Measurements from ENCODE around the gene ZGPAT. TPM values are rescaled to one million over a fixed set of nuclear protein-coding genes. Genes with fewer than 3 reads are reported as not detected.

Gene ZGPAT, protein sequence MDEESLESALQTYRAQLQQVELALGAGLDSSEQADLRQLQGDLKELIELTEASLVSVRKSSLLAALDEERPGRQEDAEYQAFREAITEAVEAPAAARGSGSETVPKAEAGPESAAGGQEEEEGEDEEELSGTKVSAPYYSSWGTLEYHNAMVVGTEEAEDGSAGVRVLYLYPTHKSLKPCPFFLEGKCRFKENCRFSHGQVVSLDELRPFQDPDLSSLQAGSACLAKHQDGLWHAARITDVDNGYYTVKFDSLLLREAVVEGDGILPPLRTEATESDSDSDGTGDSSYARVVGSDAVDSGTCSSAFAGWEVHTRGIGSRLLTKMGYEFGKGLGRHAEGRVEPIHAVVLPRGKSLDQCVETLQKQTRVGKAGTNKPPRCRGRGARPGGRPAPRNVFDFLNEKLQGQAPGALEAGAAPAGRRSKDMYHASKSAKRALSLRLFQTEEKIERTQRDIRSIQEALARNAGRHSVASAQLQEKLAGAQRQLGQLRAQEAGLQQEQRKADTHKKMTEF
- total RNA-seq, result 10 to 100 TPM; 28.8 to 29.5 TPM
- 20.8 TPM for polyA plus RNA-seq (2013, experiment 1 of 2)
- polyA plus RNA-seq (2013, experiment 2 of 2), result 22.4 TPM
- long read RNA-seq, experiment 1, partial matches to known transcripts, result 6 of 9 reads
- long read RNA-seq, experiment 1, other reads (novel, unspliced or antisense), result 2 of 9 reads
- long read RNA-seq, experiment 2, transcript ZGPAT-204 (7 exons, 1,890 nt), result minor isoform, 7 of 48 reads
- long read RNA-seq, experiment 2, transcript ZGPAT-202 (7 exons, 1,871 nt), result major isoform, 25 of 48 reads
- long read RNA-seq, experiment 2, partial matches to known transcripts, result 6 of 48 reads
- long read RNA-seq, experiment 2, other reads (novel, unspliced or antisense), result 8 of 48 reads
- long read RNA-seq, experiment 3, transcript ZGPAT-204 (7 exons, 1,890 nt), result minor isoform, 39 of 181 reads
- long read RNA-seq, experiment 3, transcript ZGPAT-202 (7 exons, 1,871 nt), result major isoform, 86 of 181 reads
- long read RNA-seq, experiment 3, transcript ZGPAT-201 (7 exons, 1,945 nt), result minor isoform, 5 of 181 reads
- long read RNA-seq, experiment 3, transcript ZGPAT-209 (6 exons, 2,831 nt), result minor isoform, 5 of 181 reads
- long read RNA-seq, experiment 3, partial matches to known transcripts, result 1 of 181 reads
- long read RNA-seq, experiment 3, other reads (novel, unspliced or antisense), result 41 of 181 reads
- long read RNA-seq, experiment 4, transcript ZGPAT-204 (7 exons, 1,890 nt), result minor isoform, 8 of 49 reads
- long read RNA-seq, experiment 4, transcript ZGPAT-202 (7 exons, 1,871 nt), result major isoform, 19 of 49 reads
- long read RNA-seq, experiment 4, partial matches to known transcripts, result 7 of 49 reads
- long read RNA-seq, experiment 4, other reads (novel, unspliced or antisense), result 13 of 49 reads

DNA sequence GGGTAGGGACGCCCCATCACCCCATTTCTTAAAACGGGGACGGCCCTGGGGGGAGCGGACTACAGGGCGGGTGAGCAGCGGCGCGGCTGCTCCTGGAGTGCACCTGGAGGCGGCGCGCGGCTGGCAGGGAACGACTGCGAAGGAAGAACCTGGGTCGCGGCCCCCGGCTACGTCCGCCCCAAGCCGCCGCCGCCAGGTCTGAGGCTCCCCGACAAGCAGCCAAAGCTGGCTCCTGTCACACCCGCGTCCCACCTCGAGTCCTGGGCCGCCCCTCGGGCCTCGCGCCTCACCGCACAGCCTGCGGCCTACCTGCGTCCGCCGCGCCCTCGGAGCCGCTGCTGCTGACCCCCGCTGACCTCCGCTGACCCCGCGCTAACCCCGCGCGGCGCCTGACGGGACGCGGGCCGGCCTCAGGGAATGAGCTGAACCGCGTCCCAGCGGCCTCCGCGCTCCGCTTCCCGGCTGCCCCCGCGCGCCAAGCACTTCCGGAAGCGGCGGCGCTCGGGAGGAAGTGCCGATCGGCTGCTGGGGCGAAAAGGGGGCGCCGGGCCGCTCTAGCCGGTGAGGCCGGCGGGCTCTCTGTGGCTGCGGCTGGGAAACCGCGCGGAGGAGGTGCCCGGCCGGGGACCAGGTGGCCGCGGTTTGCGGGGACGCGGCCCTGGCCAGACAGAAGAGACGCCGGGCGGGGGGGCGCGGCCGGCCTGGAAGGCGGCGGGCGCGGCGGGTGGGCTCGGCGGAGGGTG, at the start of gene ZGPAT, which contains the start of gene ARFRP1:
TSS of gene ZGPAT (plus strand) at position 482 of the 743 bp plus-strand sequence. CDS start 542 bp downstream, outside the sequence.
TSS of gene ARFRP1 (minus strand) at position 419 of the 743 bp plus-strand sequence. CDS start 885 bp downstream, outside the sequence.
- Histone ChIP-seq H3K27ac (ENCODE audit: low read depth, low read length) (peak within 1 kb of the TSS; percentile 60), H3K27me3 (ENCODE audit: control insufficient read depth, insufficient read depth, low read length, poor library complexity, severe bottlenecking) (no peaks in the 10 kb centered on the region), H3K4me3 (ENCODE audit: low read length) (peak within 1 kb of the TSS; percentile 90), H3K9ac (ENCODE audit: extremely low read depth, low read length, poor library complexity, severe bottlenecking) (peak within 1 kb of the TSS; percentile 78), H3K36me3 (ENCODE audit: control insufficient read depth, insufficient read depth, low read length) (peaks cover 55% of the 10 kb centered on the region), H3K4me1 (ENCODE audit: control insufficient read depth, insufficient read depth, low read length) (peaks cover 12% of the 10 kb centered on the region), H3K9me3 (ENCODE audit: control insufficient read depth, low read length) (peaks cover 11% of the 10 kb centered on the region)
- Mint-ChIP-seq H3K9me3 (no peaks in the 10 kb centered on the region), H3K4me3 (peak within 1 kb of the TSS; percentile 84), H3K27ac (peak within 1 kb of the TSS; percentile 70), H3K4me1 (peaks cover 9% of the 10 kb centered on the region), H3K36me3 (ENCODE audit: low read depth) (peaks cover 64% of the 10 kb centered on the region), H3K27me3 (ENCODE audit: insufficient read depth) (no peaks in the 10 kb centered on the region)
- WGBS, 2 experiments (ENCODE audit: insufficient coverage in 1 of 2, insufficient read length in 1 of 2), result 0 to 1% methylated on average over 25 to 98 of the region's 98 CpGs
- peak; percentile 95 for DNase-seq
- TF ChIP-seq, protein P1, sequence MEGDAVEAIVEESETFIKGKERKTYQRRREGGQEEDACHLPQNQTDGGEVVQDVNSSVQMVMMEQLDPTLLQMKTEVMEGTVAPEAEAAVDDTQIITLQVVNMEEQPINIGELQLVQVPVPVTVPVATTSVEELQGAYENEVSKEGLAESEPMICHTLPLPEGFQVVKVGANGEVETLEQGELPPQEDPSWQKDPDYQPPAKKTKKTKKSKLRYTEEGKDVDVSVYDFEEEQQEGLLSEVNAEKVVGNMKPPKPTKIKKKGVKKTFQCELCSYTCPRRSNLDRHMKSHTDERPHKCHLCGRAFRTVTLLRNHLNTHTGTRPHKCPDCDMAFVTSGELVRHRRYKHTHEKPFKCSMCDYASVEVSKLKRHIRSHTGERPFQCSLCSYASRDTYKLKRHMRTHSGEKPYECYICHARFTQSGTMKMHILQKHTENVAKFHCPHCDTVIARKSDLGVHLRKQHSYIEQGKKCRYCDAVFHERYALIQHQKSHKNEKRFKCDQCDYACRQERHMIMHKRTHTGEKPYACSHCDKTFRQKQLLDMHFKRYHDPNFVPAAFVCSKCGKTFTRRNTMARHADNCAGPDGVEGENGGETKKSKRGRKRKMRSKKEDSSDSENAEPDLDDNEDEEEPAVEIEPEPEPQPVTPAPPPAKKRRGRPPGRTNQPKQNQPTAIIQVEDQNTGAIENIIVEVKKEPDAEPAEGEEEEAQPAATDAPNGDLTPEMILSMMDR (conservative IDR thresholded peaks at IDR 0.05), result no peak

DNA sequence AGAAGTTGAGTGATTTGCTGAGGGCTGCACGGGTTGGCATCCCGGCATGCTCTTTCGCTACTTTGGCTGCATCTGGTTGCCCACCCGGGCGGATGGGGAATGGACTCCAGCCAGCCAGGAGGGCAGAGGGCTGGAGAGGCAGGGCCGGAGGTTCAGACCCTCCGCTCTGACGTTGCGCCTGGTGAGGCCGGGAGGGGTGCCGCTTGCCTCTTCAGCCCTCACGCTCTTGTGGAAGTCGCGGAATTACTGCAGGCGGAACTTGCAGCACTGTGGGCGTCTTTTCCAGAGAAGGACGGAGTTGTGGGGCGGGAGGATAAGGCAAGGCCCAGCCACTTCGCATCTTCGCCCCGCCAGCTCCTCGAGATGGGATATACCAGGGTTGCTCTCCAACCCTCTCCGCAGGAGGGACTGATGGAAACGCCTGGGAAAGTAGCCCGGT, 49.1 kb upstream of the ZGPAT start:
- peaks cover 19% of the 10 kb centered on the region for H3K36me3 ChIP-seq (ENCODE audit: control insufficient read depth, insufficient read depth, low read length)
- H3K27ac ChIP-seq (ENCODE audit: low read depth, low read length), result no peak overlapping the region
- H3K4me1 ChIP-seq (ENCODE audit: control insufficient read depth, insufficient read depth, low read length), result peaks cover 4% of the 10 kb centered on the region
- H3K4me3 ChIP-seq (ENCODE audit: low read length), result peak overlapping the region; percentile 91
- H3K27ac Mint-ChIP-seq, result peak overlapping the region; percentile 95
- no peaks in the 10 kb centered on the region for H3K9me3 ChIP-seq (ENCODE audit: control insufficient read depth, low read length)
- H3K4me3 Mint-ChIP-seq, result peak overlapping the region; percentile 90
- peaks cover 8% of the 10 kb centered on the region for H3K4me1 Mint-ChIP-seq
- H3K9me3 Mint-ChIP-seq, result no peaks in the 10 kb centered on the region
- DNase-seq, result no peak
- H3K27me3 ChIP-seq (ENCODE audit: control insufficient read depth, insufficient read depth, low read length, poor library complexity, severe bottlenecking), result no peaks in the 10 kb centered on the region
- peaks cover 1% of the 10 kb centered on the region for H3K27me3 Mint-ChIP-seq (ENCODE audit: insufficient read depth)
- H3K9ac ChIP-seq (ENCODE audit: extremely low read depth, low read length, poor library complexity, severe bottlenecking), result peak overlapping the region; percentile 52
- TF ChIP-seq, protein P1 (conservative IDR thresholded peaks at IDR 0.05), result no peak
- WGBS, 2 experiments (ENCODE audit: insufficient coverage in 1 of 2, insufficient read length in 1 of 2), result 8 to 14% methylated on average over 17 to 25 of the region's 25 CpGs
- peaks cover 11% of the 10 kb centered on the region for H3K36me3 Mint-ChIP-seq (ENCODE audit: low read depth)
